ENCODE data around the gene KLF11. TPM values are rescaled to one million over a fixed set of nuclear protein-coding genes. Genes with fewer than 3 reads are reported as not detected.

KLF11 gene
- total RNA-seq, 1 donor from 2014 or later, result 30.4 TPM

GRCh38 chr2:10097352-10098148 is 54.2 kb downstream of the KLF11 start:
- no peaks in the 10 kb centered on the region for H3K27me3 ChIP-seq
- no peak overlapping the region for H3K27ac ChIP-seq
- no peaks in the 10 kb centered on the region for H3K36me3 ChIP-seq
- DNase-seq (ENCODE audit: extremely low spot score in 2 of 2), result no peak
- no peaks in the 10 kb centered on the region for H3K9me3 ChIP-seq
- no peaks in the 10 kb centered on the region for H3K4me1 ChIP-seq
- intact Hi-C loops (cut with DNase I), result no loop called here
- H3K4me3 ChIP-seq, result no peak overlapping the region
- TF ChIP-seq CTCF (IDR thresholded peaks at IDR 0.05) (peak; percentile 53 to 76 (median 71)), POLR2AphosphoS5 (IDR thresholded peaks at IDR 0.05; ENCODE audit: insufficient read depth in 1 of 2, low read depth in 1 of 2) (peak in 1 of 2 donors; percentile 17), POLR2A (IDR thresholded peaks at IDR 0.05) (no peak)

GRCh38 chr2:10101491-10101890 is 58.1 kb downstream of the KLF11 start:
- intact Hi-C loops (cut with DNase I), result no loop called here
- no peaks in the 10 kb centered on the region for H3K27me3 ChIP-seq
- no peaks in the 10 kb centered on the region for H3K4me1 ChIP-seq

GRCh38 chr2:10103179-10103578 is 59.8 kb downstream of the KLF11 start:
- Histone ChIP-seq H3K9me3 (no peaks in the 10 kb centered on the region), H3K4me1 (no peaks in the 10 kb centered on the region), H3K4me3 (no peak overlapping the region), H3K36me3 (no peaks in the 10 kb centered on the region), H3K27ac (no peak overlapping the region), H3K27me3 (no peaks in the 10 kb centered on the region)
- no peak for DNase-seq (ENCODE audit: extremely low spot score in 2 of 2)
- intact Hi-C loops (cut with DNase I), result no loop called here
- no peak for TF ChIP-seq POLR2AphosphoS5 (IDR thresholded peaks at IDR 0.05; ENCODE audit: insufficient read depth in 1 of 2, low read depth in 1 of 2)
- no peak for TF ChIP-seq POLR2A (IDR thresholded peaks at IDR 0.05)
- no peak for TF ChIP-seq CTCF (IDR thresholded peaks at IDR 0.05)

More at GRCh38 chr2:10101491-10101890, 58.1 kb downstream of the KLF11 start:
- Histone ChIP-seq H3K4me3 (no peak overlapping the region), H3K27ac (no peak overlapping the region), H3K9me3 (no peaks in the 10 kb centered on the region), H3K36me3 (no peaks in the 10 kb centered on the region)
- DNase-seq (ENCODE audit: extremely low spot score in 2 of 2), result no peak
- TF ChIP-seq CTCF (IDR thresholded peaks at IDR 0.05) (no peak), POLR2AphosphoS5 (IDR thresholded peaks at IDR 0.05; ENCODE audit: insufficient read depth in 1 of 2, low read depth in 1 of 2) (no peak), POLR2A (IDR thresholded peaks at IDR 0.05) (no peak)

Small RNAs within 50 kb of the gene (small RNA-seq; reads per million reads assigned to genes)
- gene RF00568, result not detected

Other genes with a start within 250 kb of the KLF11 start
- gene TAF1B, start 200.1 kb upstream of the KLF11 start, total RNA-seq, result 20.1 TPM
- gene GRHL1, start 91.9 kb upstream of the KLF11 start, total RNA-seq, result 126 TPM
- 13.5 TPM for gene CYS1, start 36.9 kb downstream of the KLF11 start, total RNA-seq
- 11.0 TPM for gene RRM2, start 79.2 kb downstream of the KLF11 start, total RNA-seq

Measured in vagina (tissue), 2 donors.